HepG2 (cell line): ENCODE data around the gene ARIH1.

ENCODE experiments used
- LRRFIP1 ChIP-seq: sonication (generic); formaldehyde crosslinking; conservative IDR thresholded peaks from 2 replicates; pipeline ENCODE4 v1.4.0; 2020; ENCODE audit warnings: missing genetic modification reagents
- TOPORS ChIP-seq: sonication (generic); formaldehyde crosslinking; IDR thresholded peaks from 2 replicates; pipeline ENCODE4 v1.8.0; 2023; ENCODE audit warnings: mild to moderate bottlenecking, missing genetic modification reagents

GRCh38 chr15:72579814-72580213 is 105.7 kb downstream of the ARIH1 start:
- no peak for TF ChIP-seq TOPORS (CRISPR knock-in tag)
- TF ChIP-seq LRRFIP1 (CRISPR knock-in tag) = no peak
